ENCODE measurements around the gene LBP.

- TF ChIP-seq, protein P1, sequence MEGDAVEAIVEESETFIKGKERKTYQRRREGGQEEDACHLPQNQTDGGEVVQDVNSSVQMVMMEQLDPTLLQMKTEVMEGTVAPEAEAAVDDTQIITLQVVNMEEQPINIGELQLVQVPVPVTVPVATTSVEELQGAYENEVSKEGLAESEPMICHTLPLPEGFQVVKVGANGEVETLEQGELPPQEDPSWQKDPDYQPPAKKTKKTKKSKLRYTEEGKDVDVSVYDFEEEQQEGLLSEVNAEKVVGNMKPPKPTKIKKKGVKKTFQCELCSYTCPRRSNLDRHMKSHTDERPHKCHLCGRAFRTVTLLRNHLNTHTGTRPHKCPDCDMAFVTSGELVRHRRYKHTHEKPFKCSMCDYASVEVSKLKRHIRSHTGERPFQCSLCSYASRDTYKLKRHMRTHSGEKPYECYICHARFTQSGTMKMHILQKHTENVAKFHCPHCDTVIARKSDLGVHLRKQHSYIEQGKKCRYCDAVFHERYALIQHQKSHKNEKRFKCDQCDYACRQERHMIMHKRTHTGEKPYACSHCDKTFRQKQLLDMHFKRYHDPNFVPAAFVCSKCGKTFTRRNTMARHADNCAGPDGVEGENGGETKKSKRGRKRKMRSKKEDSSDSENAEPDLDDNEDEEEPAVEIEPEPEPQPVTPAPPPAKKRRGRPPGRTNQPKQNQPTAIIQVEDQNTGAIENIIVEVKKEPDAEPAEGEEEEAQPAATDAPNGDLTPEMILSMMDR (IDR thresholded peaks at IDR 0.05; ENCODE audit: low read length) = no peak
- TF ChIP-seq EZH2 (optimal IDR thresholded peaks at IDR 0.05; ENCODE audit: low read depth, low read length) (no peak), EZH2phosphoT487 (IDR thresholded peaks at IDR 0.05; ENCODE audit: low read length) (no peak)
These were observed 4.1 kb upstream of the LBP start for GRCh38 chr20:38342216-38342615.

Measured in MM.1S (cell line).